ENCODE results near the gene CCDC141.

The CCDC141 gene

GRCh38 chr2:178976351-178976750, 73.6 kb downstream of the CCDC141 start:
- no peak for DNase-seq

- no peak for DNase-seq
These were observed 87.0 kb downstream of the CCDC141 start for GRCh38 chr2:178962805-178963433.

DNA sequence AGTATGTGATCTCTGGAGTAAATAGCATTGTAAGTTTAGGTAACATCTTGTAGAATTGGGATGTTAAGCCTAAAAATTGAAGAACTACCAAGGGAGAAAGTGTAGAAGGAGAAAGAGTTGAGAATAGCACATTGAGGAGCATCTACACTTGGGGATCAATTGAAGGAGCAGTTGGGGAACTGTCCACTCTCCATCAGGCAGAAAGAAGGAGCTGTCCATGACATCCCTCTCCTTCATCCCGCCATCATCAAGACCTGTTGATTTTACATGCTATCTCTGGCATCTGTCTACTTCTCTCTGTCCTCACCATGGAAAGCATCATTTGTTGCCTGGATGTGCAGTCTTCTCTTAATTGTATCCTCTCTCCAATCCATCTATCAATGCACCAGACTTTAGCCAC, 87.8 kb downstream of the CCDC141 start:
- DNase-seq = no peak

DNA sequence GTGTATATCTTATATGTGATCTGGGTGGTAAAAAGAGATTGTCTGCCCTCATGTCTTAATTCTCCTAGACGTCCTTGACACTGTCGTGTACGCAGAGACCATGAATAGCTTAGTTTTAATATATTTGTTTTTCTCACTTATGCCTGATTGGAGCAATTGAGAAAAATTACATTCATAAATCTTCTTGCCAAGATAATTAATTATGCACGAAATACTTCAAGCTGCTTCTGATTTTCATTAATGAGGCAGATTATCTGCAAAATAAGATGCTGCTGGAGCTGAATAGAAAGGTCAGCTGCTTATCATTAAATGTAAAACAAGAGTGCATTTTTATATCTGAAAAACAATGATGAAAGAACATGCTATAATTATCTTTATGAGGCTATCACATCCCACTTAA, 95.9 kb downstream of the CCDC141 start:
- DNase-seq = peak; percentile 39

- no peak for DNase-seq
These were observed 98.5 kb downstream of the CCDC141 start for GRCh38 chr2:178951266-178952006.

DNA sequence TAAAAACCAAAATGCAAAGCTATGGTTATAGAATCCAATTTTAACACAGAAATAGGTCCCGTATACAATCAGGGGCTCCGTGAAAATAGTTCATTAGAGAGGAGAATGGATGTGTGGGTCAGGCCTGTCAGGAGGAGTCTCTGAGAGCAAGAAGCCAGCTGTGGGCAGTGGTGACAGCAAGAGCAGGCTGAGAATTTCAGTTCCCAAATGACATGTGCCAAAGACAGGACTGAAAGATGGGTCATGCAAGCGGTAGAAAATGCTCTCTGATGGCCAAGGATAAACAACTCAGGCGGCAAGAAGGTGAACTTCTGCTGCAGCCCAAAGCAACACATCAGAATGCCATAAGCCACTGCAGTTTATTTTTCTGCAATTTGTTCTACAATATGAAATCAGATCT, 100.4 kb downstream of the CCDC141 start:
- DNase-seq = no peak

DNA sequence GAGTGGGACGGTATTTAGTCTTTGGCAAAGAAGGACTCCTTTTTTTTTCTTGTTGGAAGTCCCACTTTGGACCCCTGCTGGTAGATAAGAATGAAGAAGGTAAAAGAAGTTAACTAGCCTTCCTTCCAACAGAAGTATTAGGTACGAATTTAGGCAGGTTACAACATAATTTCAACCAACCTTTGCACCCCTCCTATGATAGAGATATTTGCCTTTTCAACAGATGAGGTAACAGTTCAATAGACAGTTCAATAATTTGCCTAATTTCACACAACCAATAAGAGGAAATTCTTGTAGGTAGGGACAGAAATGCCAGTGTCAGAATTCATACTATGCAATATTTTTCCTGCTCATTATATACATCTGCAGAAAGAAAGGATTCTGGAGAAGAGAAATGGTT, 100.8 kb downstream of the CCDC141 start:
- no peak for DNase-seq

- DNase-seq = no peak
These were observed 102.9 kb downstream of the CCDC141 start for GRCh38 chr2:178947006-178947405.

DNA sequence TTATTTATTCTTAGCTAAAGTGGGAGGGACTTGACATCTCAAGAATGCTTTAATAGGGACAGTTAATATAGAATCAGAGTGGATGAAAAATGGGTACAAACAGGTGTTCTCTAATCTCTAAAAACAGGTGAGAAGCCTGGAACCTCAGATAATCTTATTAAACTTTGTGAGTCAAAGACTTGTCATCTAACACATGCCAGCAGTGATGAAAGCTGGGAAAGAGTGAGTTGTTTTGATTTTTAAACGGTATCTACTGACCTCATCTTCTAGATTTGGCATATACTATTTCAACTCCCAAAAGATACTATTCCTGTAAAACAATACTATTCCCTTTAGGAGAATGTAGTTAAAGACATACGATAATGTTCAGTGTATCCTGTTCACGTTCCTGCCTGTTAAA, 103.4 kb downstream of the CCDC141 start:
- DNase-seq = no peak

DNA sequence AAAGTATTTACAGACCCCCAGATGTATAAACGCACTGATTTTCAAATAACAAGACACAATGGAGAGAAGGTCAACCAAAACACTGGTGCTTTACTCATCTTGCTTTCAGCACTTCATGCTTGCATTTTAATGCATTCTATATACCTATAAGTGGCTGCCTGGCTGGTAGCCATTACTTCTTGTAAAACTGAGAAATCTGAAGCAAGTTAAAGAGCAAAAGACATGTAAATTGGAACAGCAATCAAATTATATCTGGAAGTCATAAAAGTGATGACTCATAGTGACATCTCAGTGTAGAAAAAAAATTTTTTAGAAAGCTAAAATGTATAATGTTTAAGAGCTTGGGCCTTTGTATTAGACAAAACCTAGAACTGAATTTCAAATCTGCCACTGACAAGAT, 106.2 kb downstream of the CCDC141 start:
- DNase-seq = no peak

DNA sequence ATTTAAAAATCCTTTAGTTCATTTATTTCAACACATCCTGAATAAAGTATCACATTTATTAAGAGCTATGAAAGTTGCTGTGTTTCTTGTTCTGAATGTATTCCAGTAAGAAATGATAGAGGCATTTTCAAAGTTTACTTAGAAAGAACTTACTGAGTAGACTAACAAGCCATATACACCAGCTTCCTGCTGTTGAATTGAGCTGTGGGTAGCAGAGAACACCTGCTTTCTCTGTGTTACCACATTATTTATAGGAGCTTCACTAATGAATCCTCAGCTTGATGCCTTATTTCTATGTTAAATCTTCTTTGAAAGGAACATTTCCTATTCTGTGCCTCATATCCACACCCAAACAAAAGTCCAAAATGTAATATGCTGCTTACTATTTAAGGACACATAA, 115.4 kb downstream of the CCDC141 start:
- DNase-seq = no peak

- DNase-seq = no peak
These were observed 116.4 kb downstream of the CCDC141 start for GRCh38 chr2:178933493-178933892.

- no peak for DNase-seq
These were observed 121.9 kb downstream of the CCDC141 start for GRCh38 chr2:178928077-178928476.

DNA sequence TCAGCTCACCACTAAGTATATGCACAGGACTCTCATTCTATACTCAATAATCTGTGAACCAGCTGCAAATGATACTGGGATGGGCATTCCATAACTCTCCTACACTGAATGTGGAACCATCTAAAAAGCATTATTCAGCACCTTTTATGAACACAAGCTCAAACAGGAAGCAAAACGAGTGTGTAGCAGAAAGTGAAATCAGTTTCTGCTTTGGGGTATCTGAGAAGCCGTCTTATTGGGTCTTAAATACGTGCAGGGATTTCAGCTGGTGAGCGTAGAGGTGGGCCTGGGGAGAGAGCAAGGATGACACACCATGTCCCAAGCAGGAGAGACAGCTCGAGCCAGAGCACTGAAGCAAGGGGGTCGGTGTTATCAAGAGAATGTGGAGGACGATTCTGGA, 122.8 kb downstream of the CCDC141 start:
- DNase-seq = no peak

DNA sequence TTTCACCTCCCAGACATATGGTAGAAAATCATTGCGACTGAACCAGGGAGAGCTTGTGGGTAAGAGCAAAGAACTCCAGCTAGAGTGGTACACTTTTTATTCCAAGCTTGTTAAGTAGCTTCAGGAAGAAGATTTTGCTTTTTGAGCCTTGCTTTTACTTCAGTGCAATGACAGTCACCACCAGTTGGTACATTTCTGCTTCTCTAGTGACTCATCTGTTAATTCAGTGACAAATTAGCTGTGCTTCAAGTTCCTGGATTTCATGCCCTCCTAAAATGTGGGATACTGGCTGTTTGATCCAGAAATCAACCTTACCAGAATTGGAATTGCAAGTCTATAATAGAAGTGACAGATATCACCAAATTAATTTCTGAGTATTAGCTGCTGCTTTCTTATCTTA, 125.1 kb downstream of the CCDC141 start:
- no peak for DNase-seq

DNA sequence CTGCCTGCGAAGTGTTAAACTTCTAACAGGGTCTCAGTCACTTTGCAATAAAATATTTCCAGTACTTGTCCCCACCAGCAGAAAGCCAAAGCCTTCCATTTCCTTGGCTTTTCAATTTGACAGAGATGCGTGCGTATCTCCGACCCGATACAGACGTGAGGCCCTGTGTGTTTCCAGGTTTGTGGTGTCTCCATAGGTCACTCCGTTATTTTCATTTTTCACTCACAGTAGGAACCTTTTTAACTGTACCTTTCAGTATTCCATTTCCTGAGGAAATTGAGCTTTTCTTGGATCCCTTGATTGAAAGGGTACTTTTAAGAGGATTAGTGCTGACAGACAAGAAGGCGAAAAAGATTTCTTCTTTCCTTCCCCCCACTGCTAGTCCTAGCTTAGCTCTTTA, 126.4 kb downstream of the CCDC141 start:
- DNase-seq = no peak

GRCh38 chr2:178920916-178921513, 128.9 kb downstream of the CCDC141 start:
- peak; percentile 98 for DNase-seq

DNA sequence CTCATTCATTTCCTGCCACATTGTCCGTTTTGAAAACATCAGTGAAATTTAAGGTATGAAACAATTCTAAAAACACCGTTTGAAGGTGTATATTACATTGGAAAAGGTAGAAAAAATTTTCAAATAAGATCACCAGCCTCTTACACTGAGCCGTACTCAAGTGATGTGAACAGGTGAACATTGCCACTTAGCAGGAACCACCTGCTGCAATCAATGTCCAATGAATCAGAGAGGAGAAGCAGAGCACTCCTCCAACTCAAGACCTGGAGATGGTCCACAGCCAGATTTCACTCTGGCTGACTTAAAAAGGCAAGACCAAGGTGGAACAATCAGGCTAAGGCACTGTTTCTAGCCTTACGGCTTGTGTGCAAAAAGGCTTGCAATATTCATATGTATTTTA, 132.4 kb downstream of the CCDC141 start:
- DNase-seq = peak; percentile 91

DNA sequence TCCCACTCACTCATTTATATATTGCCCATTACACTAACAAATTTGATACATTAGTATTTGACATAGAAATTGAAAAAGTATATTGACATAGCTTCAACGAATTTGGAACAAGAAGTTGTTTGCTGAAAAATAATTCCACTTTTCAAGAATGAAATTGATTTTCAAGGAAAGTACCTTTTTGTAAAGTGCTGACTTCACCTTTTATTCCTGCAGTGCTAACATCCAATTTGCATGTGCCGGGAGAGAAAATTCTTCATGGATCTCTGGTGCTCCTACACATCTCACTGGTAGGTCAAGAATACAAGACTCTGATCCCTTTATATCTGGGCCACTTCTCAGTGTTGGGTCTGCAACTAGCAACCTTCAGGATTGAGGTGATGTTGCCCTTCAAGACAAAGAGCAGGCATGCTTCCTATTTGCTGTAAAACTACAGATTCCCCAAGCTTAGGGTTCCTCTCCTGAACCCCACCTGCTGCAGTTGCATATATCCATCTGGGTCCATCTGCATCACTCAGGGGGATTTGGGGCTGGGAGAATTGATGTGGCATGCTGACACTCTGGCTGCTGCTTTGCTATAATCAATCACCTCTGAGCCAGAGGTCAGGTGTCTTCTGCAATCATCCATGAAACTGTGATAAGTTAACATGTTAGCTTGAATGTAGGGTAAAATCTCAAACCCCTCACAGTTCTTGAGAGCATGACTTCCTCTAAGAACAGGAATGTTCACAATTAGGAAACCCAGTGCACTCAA, 134.3 kb downstream of the CCDC141 start:
- DNase-seq = peak; percentile 21

DNA sequence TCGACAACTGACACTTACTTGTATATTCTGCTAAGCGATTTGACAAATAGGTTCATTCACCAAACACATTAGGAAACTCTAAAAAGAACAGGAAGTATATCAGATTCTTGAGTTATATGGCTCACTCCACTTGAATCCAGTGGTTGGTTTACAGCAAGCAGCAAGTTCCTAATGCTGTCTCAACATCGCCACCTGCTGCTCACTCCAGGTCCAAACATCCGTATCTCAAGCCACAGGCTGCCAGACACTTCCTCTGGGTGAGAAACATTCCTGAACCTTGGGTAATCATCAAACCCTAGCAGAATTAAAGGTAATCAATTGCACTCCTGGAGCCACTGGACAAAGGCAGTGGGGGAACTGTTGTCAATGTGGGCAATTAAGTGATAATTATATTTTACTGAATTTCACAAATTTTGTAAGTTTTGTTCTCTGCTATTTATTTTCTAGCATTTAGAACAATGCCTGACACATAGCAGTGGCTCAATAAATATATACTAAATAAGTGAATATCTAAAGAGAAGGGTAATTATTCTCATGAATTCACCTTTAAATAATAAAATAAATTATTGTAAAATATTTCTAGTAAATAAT, 135.6 kb downstream of the CCDC141 start:
- DNase-seq = peak; percentile 55

- DNase-seq = no peak
These were observed 136.9 kb downstream of the CCDC141 start for GRCh38 chr2:178913049-178913441.

DNA sequence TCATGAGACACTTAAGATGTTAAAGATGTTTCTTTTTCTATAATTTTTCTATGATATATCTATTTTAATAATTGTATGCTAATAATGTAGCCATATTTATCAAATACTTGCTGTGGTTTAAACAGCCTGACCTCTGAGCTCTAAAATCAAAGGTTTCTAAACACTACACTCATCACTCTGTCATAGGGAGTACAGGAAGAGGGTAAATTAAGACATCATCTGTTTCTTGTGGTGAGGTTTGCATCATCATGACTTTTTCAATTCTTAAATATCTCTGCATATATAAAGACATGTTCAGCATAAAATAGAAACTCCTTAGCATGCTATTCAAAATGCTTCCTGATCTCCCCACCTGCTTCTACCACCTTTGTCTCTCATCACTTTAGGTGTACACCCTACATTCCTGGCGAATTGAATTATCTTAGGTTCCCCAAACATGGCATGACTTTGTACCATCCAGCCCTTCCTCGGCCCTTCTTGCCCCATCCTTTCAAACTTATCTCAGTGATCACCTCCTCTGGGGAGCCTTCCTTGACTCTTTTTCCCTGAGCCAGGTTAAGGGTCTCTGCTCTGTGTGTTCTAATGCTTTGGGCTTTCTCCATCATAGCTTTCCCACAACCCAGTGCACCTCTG, 137.4 kb downstream of the CCDC141 start:
- no peak for DNase-seq

- DNase-seq = no peak
These were observed 138.9 kb downstream of the CCDC141 start for GRCh38 chr2:178911039-178911438.

All from DMS79 treated with DMSO at 0.1 percent for 48 hours (cell line).